GM12864 (cell line): ENCODE data around the gene CUEDC2.

Source experiments
- DNase-seq: peaks from one replicate; pipeline ENCODE4 v3.0.0-alpha.2; 2011; ENCODE audit warnings: low read depth
- H3K4me3 ChIP-seq: 2 replicates; pipeline ENCODE4 v1.5.1; 2011; ENCODE audit warnings: mild to moderate bottlenecking, low read depth, low read length, control low read depth
- TF ChIP-seq, protein P1 (sequence below): IDR thresholded peaks from 2 replicates; pipeline ENCODE4 v1.5.1; 2011; ENCODE audit warnings: low read depth, mild to moderate bottlenecking, moderate library complexity, low read length, control low read depth, inconsistent platforms; ENCODE audit errors: missing control alignments

The CUEDC2 gene

DNA sequence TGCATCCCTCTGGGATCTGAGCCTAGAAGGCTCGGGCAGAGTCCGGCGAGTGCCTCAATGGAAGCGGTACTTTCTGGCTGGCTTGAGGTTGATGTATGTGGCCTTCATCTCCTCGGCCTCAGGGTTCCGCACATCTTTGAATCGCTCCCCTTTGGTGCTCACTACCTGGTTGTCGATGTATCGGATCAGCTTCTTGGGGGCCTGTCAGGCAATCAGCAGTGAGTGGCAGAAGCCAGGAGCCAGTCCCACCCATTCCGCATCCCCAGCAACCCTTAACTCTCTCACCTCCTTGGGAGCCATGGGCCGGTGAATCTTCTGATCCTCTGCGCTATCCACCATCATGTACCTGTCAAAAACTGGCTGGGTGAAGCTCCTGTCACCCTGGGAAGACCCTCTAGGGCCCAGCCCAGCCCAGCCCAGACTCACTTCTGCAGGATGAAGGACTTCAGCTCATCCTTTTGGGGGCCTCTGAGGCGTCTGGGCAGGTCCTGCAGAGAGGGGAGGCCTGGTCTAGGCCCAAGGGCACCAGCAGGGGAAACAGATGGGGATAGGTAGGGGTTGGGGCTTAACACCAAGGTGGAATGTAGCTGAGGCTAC lies 8.9 kb downstream of the CUEDC2 start:
- TF ChIP-seq, protein P1, sequence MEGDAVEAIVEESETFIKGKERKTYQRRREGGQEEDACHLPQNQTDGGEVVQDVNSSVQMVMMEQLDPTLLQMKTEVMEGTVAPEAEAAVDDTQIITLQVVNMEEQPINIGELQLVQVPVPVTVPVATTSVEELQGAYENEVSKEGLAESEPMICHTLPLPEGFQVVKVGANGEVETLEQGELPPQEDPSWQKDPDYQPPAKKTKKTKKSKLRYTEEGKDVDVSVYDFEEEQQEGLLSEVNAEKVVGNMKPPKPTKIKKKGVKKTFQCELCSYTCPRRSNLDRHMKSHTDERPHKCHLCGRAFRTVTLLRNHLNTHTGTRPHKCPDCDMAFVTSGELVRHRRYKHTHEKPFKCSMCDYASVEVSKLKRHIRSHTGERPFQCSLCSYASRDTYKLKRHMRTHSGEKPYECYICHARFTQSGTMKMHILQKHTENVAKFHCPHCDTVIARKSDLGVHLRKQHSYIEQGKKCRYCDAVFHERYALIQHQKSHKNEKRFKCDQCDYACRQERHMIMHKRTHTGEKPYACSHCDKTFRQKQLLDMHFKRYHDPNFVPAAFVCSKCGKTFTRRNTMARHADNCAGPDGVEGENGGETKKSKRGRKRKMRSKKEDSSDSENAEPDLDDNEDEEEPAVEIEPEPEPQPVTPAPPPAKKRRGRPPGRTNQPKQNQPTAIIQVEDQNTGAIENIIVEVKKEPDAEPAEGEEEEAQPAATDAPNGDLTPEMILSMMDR, result no peak
- no peak for DNase-seq
- H3K4me3 ChIP-seq, result no peak overlapping the region

DNA sequence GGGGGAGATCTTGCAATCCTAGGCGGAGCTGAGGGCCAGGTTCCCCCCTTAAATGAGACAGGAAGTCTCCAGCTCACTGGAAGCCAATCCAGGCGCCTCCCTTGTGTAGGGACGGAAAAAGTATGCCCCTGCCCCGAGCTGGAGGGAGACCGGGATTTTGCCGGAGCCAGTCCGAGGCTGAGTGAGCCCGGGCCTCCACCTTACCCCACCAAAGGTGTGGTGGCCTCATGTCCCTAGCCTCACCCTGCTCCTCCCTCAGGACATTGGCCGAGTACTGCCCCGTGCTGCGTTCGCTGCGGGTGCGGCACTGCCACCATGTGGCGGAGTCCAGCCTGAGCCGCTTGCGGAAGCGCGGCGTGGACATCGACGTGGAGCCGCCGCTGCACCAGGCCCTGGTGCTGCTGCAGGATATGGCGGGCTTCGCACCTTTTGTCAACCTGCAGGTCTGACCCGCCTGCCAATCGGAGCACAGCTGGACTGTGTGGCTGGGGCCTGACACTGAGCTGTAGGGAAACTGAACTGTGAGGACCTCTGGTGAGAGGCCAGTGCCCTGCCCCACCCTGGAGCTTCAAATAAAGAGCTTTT lies 9.7 kb downstream of the CUEDC2 start:
- TF ChIP-seq, protein P1, result peak; percentile 84
- no peak for DNase-seq
- H3K4me3 ChIP-seq, result peak overlapping the region; percentile 73

DNA sequence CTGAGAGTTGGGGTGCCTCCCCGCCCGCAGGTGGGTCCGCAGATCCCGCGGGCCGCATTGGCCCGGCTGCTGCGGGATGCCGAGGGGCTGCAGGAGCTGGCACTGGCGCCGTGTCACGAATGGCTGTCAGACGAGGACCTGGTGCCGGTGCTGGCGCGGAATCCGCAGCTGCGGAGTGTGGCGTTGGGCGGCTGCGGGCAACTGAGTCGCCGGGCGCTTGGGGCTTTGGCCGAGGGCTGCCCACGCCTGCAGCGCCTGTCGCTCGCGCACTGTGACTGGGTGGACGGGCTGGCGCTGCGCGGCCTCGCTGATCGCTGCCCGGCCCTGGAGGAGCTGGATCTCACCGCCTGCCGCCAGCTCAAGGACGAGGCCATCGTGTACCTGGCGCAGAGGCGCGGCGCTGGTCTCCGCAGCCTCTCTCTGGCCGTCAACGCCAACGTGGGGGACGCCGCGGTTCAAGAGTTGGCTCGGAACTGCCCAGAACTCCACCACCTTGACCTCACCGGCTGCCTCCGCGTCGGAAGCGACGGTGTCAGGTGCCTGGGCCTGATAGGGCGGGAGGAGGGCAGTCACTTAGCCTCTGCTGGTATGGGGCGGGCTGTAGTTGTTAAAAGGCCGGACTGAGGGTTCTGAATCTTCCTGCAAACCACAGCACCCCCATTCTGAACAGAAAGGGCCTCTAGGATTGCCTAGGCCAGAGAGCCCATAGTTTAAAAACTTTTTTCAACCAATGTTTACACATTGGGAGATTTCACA lies 10.4 kb downstream of the CUEDC2 start:
- DNase-seq, result no peak
- TF ChIP-seq, protein P1, result no peak
- peak overlapping the region; percentile 73 for H3K4me3 ChIP-seq

DNA sequence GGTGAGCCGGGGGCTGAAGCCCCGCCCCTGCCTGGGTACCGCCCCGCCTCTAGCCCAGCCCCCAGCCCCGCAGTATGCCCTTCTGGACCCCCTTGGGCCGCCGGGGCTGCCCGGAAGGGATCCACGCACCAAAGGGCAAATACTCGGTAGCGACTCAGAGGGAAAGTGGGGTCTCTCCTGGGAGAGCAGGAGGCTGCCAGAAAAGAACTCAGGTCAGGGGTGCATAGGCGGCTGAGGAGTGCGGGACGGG lies 10.9 kb downstream of the CUEDC2 start:
- no peak for DNase-seq
- TF ChIP-seq, protein P1, result no peak
- H3K4me3 ChIP-seq, result peak overlapping the region; percentile 73

DNA sequence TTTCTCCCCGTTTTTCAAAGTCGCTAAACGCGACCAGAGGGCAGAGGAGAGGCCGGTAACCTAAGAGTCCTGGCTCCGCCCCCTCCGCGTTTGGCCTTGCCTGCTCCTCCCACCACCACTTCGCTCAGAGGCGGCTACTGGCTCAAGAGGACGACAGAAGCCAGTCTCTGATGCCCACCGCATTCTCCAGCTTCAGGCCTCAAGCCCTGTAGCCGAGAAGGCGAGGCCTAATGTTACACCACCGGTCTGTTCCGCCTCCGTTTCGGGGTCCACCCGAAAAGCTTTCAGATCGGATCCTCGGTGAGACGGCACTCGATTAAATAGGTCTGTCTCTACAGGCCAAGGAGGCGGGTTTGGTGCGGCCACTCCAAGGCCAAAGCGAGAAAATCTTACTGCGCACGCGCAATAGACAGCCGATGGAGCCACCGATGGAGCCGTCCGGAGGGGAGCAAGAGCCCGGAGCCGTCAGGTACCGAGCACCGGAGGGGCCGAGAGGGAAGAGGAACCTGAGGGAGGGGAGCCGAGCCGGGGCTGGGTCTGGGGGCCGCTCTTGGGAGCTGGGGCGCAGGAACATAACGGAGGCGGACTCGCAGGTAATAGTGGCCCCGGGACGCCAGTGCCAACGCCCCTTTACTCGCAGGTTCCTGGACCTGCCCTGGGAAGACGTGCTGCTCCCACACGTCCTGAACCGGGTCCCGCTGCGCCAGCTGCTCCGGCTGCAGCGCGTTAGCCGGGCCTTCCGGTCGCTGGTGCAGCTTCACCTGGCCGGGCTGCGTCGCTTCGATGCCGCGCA lies 11.5 kb downstream of the CUEDC2 start, which contains the start of gene FBXL15:
TSS of gene FBXL15 (plus strand) at position 123 of the 793 bp plus-strand sequence. CDS start at position 417, 294 bp downstream.
- TF ChIP-seq, protein P1, result no peak
- H3K4me3 ChIP-seq, result peak within 1 kb of the TSS; percentile 73
- peak; percentile 91 for DNase-seq

DNA sequence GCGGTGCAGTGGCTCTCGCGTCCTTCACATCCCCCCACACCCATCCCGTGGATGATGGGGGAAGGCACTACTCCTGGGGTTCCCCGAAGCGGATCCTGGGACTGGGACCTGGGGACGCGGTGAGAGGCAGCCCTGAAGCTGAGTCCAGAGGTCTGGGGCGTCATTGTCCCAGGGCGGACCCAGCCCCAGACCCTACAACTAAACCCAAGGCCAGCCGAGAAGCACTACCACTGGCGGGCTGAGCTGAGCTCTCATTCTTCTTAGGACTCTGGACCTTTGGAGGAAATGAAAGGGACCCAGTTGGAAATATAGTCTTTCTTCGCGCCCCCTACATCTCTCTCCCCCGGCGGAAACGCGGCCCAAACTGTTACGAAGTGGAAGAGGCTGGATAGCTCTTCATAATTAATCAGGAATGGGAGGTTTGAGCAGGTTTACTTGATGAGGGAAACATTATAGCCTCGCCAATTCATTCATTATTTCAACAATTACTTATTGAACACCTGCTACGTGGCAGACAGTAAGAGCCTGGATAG lies 12.1 kb downstream of the CUEDC2 start:
- TF ChIP-seq, protein P1, result no peak
- H3K4me3 ChIP-seq, result peak overlapping the region; percentile 73
- DNase-seq, result no peak
